Endometrial microvascular endothelial cells (primary cell): ENCODE measurements around the gene KLHDC7B. TPM values are rescaled to one million over a fixed set of nuclear protein-coding genes. Genes with fewer than 3 reads are reported as not detected.
"Not testable (repeated sequence)": the region's sequence is repeated elsewhere in the genome, so short reads cannot be mapped to it uniquely, and the experiment has no call there.

Source experiments
- in situ Hi-C: cut with HindIII; loops from 2 replicates; pipeline ENCODE4 v1.10.0; 2017; ENCODE audit warnings: low sequenced_read_pairs, low pct_unique_long_range_greater_than_20kb; ENCODE audit errors: inconsistent ontology term
- total RNA-seq: library from RNA; depleted of rRNA; stranded (reverse); fragments of >200 nt; gene quantifications from one replicate; pipeline ENCODE4 v1.2.3, GENCODE V29; 2015; ENCODE audit errors: inconsistent ontology term

Gene KLHDC7B
- total RNA-seq, 1 donor from 2014 or later, result not detected

DNA sequence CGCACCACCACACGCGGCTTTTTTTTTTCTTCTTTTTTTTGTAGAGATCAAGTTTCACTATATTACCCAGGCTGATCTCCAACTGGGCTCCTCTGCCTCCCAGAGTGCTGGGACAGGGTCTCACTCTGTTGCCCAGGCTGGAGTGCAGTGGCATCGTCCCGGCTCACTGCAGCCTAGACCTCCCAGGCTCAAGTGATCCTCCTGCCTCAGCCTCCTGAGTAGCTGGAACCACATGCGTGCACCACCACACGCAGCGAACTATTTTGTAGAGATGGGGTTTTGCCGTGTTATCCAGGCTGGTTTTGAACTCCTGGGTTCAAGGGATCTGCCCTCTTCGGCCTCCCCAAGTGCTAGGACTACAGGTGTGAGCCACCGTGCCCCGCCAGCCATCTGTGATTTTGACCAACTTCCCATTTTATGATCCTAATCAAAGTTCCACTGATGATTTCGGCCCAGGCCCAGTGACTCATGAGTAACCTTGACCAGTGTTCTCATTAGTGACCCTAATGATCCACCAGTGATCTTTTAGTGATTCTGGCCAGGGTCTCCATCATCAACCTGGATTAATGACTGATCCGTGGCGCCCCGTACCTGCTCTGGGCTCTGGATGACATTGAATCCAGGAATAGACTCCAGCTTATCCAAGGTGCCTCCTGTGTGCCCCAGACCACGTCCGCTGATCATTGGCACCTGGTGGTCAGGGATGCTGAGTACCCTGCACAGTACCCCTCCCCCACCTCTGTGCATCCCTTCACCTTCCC, 17.6 kb upstream of the KLHDC7B start:
- in situ Hi-C loops, result no loop called here

DNA sequence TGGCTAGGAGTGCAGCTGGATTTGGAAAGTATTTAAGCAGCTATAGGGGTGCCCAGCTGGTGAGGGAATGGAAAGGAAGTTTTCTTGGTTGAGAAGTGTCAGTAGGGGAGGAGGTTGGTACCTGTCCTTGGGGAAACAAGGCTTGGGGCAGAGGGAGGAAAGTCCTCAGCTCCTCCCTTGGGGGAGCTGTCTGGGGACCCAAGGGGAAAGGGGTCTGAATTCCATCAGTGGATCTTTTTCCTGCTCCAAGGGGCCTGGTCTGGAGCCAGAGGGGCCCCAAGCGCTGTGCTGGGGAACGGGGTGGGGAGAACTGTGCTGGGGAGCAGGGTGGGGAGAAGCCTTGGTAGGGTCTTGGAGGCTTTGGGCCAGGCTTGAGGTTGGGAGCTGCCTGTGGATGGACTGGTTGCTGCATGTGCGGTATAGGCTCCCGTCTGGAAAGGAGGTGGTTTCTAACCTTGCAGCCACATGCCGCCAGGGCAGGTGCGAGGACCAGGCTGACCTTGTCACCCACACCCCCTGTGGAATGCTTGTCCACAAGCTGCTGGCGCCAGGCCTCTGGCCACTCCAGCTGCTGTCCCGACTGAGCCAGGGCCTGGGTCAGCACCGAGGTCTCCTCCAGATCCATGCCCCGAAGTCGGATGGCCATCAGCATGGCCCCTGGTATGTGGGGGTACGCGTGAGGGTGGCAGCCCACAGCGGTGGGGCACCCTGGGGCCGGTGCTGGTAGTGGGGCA, 16.9 kb upstream of the KLHDC7B start:
- in situ Hi-C loops, result no loop called here

DNA sequence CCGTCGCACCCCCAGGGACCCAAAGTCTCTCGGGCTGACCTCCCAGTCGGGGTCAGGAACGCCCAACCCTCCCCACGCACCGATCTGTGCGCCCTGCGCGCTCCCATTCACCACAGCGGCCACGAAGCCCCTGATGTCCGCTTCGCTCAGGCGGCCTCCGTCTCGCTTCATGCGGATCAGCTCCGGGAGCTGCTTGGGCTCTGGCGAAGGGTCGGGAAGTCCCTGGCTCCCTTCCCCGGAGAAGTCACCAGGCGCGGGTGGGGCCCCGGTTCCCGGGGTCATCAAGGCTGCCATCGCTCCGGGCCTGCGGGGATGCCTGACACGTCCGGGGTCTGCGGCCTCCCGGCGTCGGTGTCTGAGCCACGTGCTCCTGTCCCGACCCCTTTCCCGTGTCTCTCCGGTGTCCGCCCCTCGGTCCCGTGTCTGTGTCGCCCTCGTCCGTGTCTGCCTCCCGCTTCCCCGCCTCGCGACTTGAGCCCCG, 16.2 kb upstream of the KLHDC7B start:
- in situ Hi-C loops, result no loop called here

DNA sequence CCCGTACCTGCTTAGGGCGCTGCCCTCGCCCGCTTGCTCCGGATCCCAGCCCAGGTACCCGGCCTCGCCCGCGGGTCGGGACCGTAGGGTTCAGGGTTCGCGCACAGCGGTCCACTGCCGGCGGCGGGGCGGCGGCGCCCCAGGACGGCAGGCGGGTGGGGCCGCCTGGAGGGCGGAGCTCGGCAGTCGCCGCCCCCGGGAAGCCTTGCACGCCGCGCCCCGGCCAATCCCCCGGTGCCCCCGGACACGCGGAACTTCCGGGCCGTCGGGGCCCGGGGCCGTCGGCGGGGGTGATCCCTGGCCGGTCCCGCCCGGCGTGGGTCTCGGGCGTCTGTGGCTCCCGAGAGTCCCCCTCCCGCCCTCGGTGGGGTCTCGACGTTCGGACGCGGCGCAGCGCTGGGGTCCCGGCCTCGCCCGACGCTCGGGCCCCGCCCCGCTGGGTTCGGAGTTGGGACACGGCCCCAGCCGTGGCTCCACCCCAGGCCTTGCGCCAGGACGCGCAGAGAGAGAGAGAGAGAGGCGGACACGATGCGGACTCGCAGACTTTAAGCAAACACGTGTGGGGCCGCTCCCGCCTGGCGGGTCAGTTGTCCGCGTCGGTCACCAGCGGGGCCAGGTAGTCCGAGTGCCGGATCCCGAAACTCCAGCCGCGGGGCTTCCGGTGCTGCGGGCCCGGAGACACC, 15.7 kb upstream of the KLHDC7B start, which contains the start of gene TYMP:
TSS of gene TYMP (minus strand) at position 116 of the 683 bp plus-strand sequence. CDS start 303 bp downstream, outside the sequence.
- in situ Hi-C loops, result no loop called here

DNA sequence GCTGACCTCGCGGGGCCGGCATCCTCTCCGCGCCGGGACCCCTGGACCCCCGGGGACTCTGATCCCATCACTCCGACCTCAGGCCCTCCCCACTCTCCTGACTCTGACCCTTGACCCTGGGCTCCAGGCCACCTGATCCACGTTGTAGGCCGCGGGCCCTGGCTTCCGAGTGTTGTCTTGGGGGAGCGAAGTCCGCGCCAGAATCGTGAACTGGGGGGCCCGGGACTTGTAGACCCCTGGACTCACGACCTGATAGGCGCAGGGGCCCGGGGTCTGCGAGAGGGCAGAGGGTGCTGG, 15.2 kb upstream of the KLHDC7B start:
- in situ Hi-C loops, result no loop called here

DNA sequence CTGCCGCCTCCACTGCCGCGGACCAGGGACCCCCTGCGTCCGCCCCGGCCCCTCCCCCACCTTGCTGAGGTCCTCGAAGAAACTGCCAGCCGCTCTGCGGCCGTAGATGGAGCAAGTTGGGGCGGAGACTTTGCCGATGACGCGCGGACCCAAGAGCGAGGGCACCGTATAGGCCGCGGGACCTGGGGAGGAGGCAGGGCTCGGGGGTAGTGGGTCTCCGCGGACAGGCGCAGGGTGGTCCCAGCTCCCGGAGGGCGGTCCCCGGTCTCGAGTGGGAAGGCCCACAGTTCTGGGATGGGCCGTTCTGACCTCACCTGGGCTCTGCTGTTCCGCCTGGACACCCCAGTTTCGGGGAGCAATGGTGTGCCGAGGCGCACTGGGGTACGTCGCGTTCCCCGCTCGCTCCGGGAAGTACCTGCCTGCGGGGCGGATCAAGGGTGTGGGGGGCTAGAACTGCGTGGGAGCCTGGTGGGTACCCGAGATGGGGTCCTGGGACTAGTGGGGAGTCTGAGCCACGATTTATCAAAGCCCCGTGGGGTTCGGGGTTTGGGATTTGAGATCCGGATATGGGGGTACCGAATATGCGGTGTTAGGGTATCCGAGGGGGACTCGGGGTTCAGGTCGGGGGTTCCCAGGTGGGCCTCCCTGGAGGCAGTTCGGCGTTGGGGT, 14.7 kb upstream of the KLHDC7B start:
- in situ Hi-C loops, result no loop called here

DNA sequence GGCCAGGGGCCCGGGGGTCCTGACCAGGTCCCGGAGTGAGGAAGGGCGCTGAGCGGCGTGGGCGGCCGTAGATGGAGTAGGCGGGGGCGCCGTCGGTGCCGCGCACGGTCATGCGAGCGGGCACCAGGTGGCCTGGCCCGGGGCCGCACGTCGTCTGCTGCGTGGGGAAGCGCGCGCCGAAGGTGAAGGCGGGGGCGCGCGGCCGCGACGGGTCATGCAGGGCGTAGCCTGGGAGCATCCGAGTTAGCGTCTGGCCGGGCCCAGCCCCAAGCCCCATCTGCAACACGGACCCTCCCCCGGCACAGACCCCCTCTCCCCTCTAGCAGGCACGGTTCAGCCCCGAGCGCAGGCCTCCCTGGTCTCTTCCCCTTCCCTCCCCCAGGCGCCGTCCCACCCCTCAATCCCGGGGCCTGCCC, 14.1 kb upstream of the KLHDC7B start:
- in situ Hi-C loops, result no loop called here

DNA sequence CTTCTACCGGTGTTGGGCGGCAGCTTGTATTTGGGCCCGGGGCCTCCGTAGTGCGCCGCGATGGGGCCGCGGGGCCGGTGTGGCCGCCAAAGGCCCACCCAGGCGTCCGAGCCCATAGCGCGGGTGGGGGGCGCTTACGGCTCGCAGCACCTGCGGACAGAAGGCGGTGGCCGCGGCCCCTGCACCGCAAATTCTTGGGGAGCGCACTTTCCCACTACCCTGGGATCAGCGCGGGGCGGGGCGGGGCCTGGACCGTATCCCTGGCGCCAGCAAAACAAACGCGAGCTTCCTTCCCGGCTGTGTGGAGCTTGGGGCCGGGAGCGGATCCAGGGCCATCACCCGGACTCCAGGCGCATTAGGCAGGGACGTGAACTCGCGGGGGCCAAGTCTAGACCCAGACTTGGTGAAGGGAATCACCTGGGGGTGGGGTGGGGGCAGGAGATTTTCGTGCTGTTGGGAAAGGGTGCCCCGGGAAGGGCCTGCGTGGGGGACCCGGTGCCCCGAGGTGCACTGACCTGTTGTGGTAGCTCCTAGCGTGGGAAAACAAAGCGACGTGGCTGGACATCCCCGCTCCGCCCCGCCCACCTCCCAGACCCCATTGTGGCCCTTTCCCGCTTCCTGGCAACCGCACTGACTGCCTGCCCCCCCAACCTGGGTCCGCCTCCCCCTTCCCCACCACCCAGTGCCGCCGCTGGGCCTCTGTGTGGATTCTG, 13.6 kb upstream of the KLHDC7B start:
- in situ Hi-C loops, result no loop called here

DNA sequence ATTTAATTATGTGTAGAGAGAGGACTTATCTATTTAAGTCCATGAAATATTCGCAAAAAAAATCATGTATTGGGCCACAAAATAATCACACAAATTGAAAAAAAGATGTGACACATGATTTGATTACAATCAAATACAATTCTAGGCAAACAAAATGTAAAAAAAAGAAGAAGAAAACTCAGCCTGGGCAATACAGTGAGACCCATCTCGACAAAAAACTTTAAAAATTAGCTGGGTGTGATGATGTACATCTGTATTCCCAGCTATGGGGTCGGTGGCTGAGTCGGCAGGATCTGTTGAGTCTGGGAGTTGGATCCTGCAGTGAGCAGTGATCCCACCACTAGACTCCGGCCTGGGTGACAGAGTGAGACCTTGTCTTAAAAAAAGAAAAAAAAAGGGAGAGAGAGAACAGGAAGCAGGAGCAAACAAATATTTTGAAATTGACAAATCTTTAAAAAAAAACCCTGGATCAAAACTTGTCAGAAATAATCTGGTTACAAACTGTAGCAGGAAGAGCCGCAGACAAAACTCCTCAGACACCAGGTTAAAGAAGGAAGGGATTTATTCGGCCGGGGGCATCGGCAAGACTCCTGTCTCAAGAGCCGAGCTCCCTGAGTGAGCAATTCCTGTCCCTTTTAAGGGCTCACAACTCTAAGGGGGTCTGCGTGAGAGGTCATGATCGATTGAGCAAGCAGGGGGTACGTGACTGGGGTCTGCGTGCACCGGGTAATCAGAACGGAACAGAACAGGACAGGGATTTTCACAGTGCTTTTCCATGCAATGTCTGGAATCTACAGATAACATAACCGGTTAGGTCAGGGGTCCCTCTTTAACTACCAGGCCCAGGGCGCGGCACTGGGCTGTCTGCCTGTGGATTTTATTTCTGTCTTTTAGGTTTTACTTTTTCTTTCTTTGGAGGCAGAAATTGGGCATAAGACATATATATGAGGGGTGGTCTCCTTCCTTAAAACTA, 12.6 kb upstream of the KLHDC7B start:
- in situ Hi-C loops, result no loop called here

DNA sequence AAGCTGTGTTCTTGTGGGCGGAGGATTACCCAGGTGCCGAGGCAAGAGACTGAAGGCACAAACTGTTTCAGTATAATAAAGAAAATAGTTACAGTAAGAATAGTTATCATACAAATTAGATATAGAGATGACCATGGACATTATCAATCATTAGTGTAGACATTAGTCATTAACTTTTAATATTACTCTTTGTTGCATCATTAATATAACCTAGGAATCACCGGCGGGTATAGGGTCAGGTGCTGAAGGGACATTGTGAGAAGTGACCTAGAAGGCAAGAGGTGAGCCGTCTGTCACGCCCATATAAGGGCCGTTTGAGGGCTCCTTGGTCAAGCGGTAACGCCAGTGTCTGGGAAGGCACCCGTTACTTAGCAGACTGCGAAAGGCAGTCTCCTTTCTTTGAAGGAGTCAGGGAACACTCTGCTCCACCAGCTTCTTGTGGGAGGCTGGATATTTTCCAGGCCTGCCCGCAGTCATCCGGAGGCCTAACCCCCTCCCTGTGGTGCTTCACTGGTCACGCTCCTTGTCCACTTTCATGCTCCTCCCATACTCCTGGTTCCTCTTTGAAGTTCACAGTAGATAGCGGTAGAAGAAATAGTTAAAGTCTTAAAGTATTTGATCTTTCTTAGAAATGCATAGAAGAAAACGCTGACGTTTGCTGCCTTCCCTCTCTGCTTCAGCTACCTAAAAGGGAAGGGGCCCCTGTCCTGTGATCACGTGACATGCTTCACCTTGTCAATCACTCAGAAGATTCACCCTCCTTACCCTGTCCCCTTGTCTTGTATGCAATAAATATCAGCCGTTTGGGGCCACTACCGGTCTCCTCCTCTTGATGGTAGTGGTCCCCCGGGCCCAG, 11.6 kb upstream of the KLHDC7B start:
- in situ Hi-C loops, result not testable (repeated sequence)

DNA sequence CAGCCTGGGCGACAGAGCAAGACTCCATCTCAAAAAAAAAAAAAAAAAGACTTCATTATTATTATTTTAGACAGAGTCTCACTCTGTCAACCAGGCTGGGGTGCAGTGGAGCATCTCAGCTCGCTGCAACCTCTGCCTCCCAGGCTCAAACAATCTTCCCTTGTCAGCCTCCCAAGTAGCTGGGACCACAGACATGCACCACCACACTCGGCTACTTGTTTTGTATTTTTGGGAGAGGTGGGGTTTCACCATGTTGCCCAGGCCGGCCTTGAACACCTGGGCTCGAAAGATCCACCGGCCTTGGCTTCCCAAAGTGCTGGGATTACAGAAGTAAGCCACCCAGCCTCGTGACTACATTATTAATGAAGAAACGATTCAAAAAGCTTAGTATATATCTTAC, 10.6 kb upstream of the KLHDC7B start:
- in situ Hi-C loops, result no loop called here

DNA sequence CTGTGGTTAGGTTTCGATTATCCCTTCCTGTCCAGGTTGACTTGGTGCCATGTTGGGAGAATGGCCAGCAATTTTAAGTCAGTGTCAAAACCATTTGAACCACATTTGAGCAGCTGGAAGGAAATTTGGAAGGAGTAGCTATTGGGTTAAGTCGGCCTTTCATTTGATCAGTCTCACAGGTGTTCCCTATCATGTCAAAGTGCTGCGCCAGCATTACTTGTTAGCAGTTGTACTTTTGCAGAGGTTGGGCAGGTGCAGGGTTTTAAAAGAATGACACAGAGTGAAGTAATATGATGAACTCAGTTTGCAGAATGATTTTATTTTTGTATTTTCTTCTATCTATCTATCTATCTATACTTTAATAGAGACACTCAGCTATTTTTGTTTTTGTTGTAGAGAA, 9.5 kb upstream of the KLHDC7B start:
- in situ Hi-C loops, result no loop called here

DNA sequence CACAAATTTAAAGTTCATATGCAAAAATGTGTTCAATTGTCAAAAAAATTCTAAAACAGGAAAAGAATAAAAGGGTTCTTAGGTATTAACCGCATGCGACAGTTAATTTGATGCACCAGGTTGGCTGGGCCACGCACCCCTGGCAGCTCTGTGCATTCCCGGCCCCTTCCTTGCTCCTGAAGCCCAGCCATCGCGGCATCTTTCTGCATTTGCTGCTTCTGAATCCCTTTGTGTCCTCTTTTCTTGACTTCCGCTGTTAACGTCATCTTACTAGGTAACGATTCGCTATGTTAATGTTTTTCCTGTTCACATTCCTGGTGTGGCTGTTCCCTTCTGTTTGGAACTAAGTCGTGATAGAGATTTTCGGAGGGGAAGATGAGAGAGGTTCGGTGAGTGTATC, 7.9 kb upstream of the KLHDC7B start:
- in situ Hi-C loops, result no loop called here

DNA sequence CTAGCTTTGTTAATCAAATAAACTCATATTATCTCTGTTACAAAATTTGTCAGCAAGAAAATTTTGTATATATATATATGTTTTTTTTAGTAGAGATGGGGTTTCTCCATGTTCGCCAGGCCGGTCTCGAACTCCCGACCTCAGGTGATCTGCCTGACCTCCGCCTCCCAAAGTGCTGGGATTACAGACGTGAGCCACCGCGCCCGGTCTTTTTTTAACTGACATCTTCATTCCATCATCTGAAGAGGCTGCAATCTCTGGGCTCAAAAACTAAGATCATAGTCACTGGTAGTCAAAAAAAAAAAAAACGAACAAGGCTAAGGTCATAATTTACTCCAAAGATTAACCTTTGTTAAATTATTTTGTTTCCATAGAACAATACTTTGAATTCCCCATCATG, 5.3 kb upstream of the KLHDC7B start:
- in situ Hi-C loops, result no loop called here

DNA sequence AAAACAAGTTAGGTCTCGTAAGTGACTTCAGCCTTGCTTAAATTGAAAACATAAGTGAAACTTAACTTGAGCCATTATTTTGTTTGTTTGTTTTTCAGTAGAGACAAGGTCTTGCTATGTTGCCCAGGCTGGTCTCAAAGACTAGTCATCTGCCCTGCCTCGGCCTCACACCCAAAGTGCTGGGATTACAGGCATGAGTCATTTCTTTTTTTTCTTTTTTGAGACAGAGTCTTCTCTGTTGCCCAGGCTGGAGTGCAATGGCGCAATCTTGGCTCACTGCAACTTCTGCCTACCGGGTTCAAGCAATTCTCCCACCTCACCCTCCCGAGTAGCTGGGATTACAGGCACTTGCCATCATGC, 4.1 kb upstream of the KLHDC7B start:
- in situ Hi-C loops, result not testable (repeated sequence)

DNA sequence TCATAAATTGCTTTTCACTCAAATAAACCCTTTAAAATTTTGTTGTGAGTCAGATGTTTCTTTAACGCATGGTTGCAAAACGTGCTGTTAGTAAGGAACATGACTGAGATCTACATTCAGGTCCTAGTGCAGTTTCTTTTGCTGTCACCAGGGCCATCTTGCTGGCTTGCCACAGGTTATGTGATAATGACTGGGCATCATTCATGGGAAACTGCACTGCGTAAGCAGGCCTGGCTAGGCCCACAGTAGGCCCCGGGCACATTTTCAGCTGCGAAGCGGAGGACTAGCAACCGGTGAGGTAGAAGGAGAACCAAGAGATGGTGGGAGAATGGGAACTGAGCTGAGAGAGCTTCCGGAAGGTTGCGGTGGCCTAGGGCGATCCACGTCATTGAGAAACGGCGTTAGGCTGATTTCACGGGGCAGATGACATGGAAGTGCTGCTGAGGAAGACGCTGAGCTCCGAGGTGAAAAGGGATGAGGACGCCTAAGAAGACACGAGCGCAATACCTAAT, 3.2 kb upstream of the KLHDC7B start:
- in situ Hi-C loops, result no loop called here
